Thyroid gland (tissue), 4 donors: Measurements from ENCODE around the gene NUBPL. TPM values are rescaled to one million over a fixed set of nuclear protein-coding genes. Genes with fewer than 3 reads are reported as not detected.
"Not testable (repeated sequence)": the region's sequence is repeated elsewhere in the genome, so short reads cannot be mapped to it uniquely, and the experiment has no call there.

Experiments
- DNase-seq, 2 donors: peaks; one replicate each; pipeline ENCODE4 v3.0.0-alpha.2; 2019
- H3K27ac ChIP-seq, 3 donors: fragments of 200-600 bp; sonication (generic); 1 replicate in 2 of 3; 2 replicates in 1 of 3; pipeline ENCODE4 v1.5.1; 2016 to 2019; ENCODE audit warnings: mild to moderate bottlenecking in 1 of 3, moderate library complexity in 1 of 3
- H3K27me3 ChIP-seq: fragments of 200-600 bp; sonication (generic); one replicate; pipeline ENCODE4 v1.5.1; 2019
- H3K36me3 ChIP-seq, 2 donors: fragments of 200-600 bp; sonication (generic); one replicate each; pipeline ENCODE4 v1.5.1; 2016 to 2019
- H3K4me1 ChIP-seq, 2 donors: fragments of 200-600 bp; sonication (generic); one replicate each; pipeline ENCODE4 v1.5.1; 2017 to 2019
- H3K4me3 ChIP-seq, 3 donors: fragments of 200-600 bp; sonication (generic); replicated peaks in 1 of 3; 1 replicate in 2 of 3; 2 replicates in 1 of 3; pipeline ENCODE4 v1.5.1; 2016; ENCODE audit warnings: mild to moderate bottlenecking in 1 of 3
- H3K9me3 ChIP-seq: fragments of 200-600 bp; sonication (generic); one replicate; pipeline ENCODE4 v1.5.1; 2017
- CTCF ChIP-seq, 6 experiments: fragments of 200-600 bp in 3 of 6; fragments of 450-650 bp in 3 of 6; sonication (generic) in 3 of 6; IDR thresholded peaks; one replicate each; pipeline ENCODE4 v1.5.1; 2016 to 2019; ENCODE audit warnings: antibody characterized with exemption in 6 of 6, mild to moderate bottlenecking in 2 of 6, inconsistent platforms in 1 of 6, moderate library complexity in 1 of 6
- POLR2A ChIP-seq, 2 donors: fragments of 450-650 bp; IDR thresholded peaks; one replicate each; pipeline ENCODE4 v1.6.1; 2017; ENCODE audit warnings: antibody characterized with exemption in 2 of 2, mild to moderate bottlenecking in 2 of 2, moderate library complexity in 1 of 2
- WGBS, 2 donors: methylation state at CpG; one replicate each; pipeline ENCODE4 v1.1.5; 2017; 5-methylcytosine and 5-hydroxymethylcytosine counted together
- intact Hi-C: fragments of 100-400 bp; cut with DNase I; formaldehyde crosslinking; loops from one replicate; pipeline ENCODE4 v1.15.1; 2023
- total RNA-seq, 4 donors: library from RNA; depleted of rRNA; stranded (reverse); fragments of >200 nt; gene quantifications; one replicate each; pipeline ENCODE4 v1.2.3, GENCODE V29; 2016

NUBPL gene
- total RNA-seq, 4 donors from 2014 or later: 12.0 to 27.1 (median 14.2) TPM

GRCh38 chr14:31705731-31706130 is 144.5 kb downstream of the NUBPL start:
- Histone ChIP-seq H3K27ac (no peak overlapping the region), H3K4me1 (no peaks in the 10 kb centered on the region), H3K9me3 (no peaks in the 10 kb centered on the region), H3K27me3 (no peaks in the 10 kb centered on the region), H3K4me3 (no peak overlapping the region), H3K36me3 (peaks cover 0 to 6% of the 10 kb centered on the region in 2 donors)
- DNase-seq: no peak
- no peak for TF ChIP-seq POLR2A (IDR thresholded peaks at IDR 0.05)
- TF ChIP-seq CTCF (IDR thresholded peaks at IDR 0.05): no peak
- intact Hi-C loops: no loop called here
- WGBS, 2 donors: 96 to 97% methylated on average over 3 to 5 of the region's 14 CpGs

GRCh38 chr14:31708661-31709060 is 147.5 kb downstream of the NUBPL start:
- 94 to 100% methylated on average over 7 of the region's 7 CpGs for WGBS, 2 donors
- H3K27me3 ChIP-seq, H3K4me3 ChIP-seq, H3K4me1 ChIP-seq, intact Hi-C loops, H3K36me3 ChIP-seq, DNase-seq, H3K27ac ChIP-seq, H3K9me3 ChIP-seq: not testable (repeated sequence)

- TF ChIP-seq CTCF (IDR thresholded peaks at IDR 0.05) (no peak), POLR2A (IDR thresholded peaks at IDR 0.05) (no peak)
- Histone ChIP-seq H3K27me3 (no peaks in the 10 kb centered on the region), H3K27ac (no peak overlapping the region), H3K36me3 (no peaks in the 10 kb centered on the region), H3K4me3 (no peak overlapping the region), H3K9me3 (no peaks in the 10 kb centered on the region), H3K4me1 (no peaks in the 10 kb centered on the region)
- DNase-seq: no peak
- intact Hi-C loops: no loop called here
- 78 to 80% methylated on average over 11 to 12 of the region's 18 CpGs for WGBS, 2 donors
Measured at GRCh38 chr14:31712244-31713127, 151.3 kb downstream of the NUBPL start.

GRCh38 chr14:31716208-31716607 is 155.0 kb downstream of the NUBPL start:
- H3K9me3 ChIP-seq: no peaks in the 10 kb centered on the region
- H3K36me3 ChIP-seq: no peaks in the 10 kb centered on the region
- H3K27me3 ChIP-seq: no peaks in the 10 kb centered on the region
- intact Hi-C loops: no loop called here
- TF ChIP-seq POLR2A (IDR thresholded peaks at IDR 0.05): no peak
- no peak for TF ChIP-seq CTCF (IDR thresholded peaks at IDR 0.05)
- H3K4me1 ChIP-seq: no peaks in the 10 kb centered on the region
- DNase-seq: no peak
- no peak overlapping the region for H3K27ac ChIP-seq
- H3K4me3 ChIP-seq: no peak overlapping the region

GRCh38 chr14:31717294-31718085 is 156.3 kb downstream of the NUBPL start:
- intact Hi-C loops: no loop called here
- H3K36me3 ChIP-seq: no peaks in the 10 kb centered on the region
- H3K27ac ChIP-seq: no peak overlapping the region
- no peaks in the 10 kb centered on the region for H3K27me3 ChIP-seq
- H3K4me3 ChIP-seq: no peak overlapping the region
- no peaks in the 10 kb centered on the region for H3K4me1 ChIP-seq
- DNase-seq: no peak
- no peaks in the 10 kb centered on the region for H3K9me3 ChIP-seq
- WGBS, 2 donors: 50 to 61% methylated on average over 3 of the region's 3 CpGs
- TF ChIP-seq CTCF (IDR thresholded peaks at IDR 0.05) (no peak), POLR2A (IDR thresholded peaks at IDR 0.05) (no peak)
